Ovary (tissue), 3 donors: Measurements from ENCODE around the gene TPK1.

Experiments
- POLR2A ChIP-seq: fragments of 450-650 bp; IDR thresholded peaks from one replicate; pipeline ENCODE4 v1.6.1; 2017; ENCODE audit warnings: antibody characterized with exemption, mild to moderate bottlenecking, moderate library complexity
- TF ChIP-seq, protein P1 (sequence below), 3 donors: fragments of 450-650 bp in 2 of 3; fragments of 200-600 bp in 1 of 3; IDR thresholded peaks; one replicate each; pipeline versions ENCODE4 v1.5.1 to v1.8.0; 2016 to 2022; ENCODE audit warnings: antibody characterized with exemption in 3 of 3, mild to moderate bottlenecking in 1 of 3
- donor health status: DM: no; HTN: no; CAD: no.

DNA sequence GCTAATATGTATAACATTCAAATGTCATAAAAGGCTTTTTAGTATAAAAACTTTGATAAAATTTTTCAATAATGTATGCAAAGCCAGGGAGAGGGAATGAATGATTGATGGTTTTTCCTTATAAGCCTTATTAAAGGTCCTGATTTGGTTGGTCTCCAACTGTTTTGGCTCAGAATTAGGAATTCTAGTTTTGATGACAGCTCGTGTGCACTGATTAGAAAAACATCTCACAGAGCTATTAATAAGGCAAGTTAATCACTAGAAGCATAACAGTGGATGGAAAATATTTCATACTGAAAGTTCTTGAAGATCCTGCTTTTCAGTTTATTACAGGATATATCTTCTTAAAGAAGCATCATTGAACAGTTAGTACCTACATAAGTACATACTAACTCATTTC is 317.5 kb downstream of the TPK1 start:
- TF ChIP-seq POLR2A = no peak
- TF ChIP-seq, protein P1, sequence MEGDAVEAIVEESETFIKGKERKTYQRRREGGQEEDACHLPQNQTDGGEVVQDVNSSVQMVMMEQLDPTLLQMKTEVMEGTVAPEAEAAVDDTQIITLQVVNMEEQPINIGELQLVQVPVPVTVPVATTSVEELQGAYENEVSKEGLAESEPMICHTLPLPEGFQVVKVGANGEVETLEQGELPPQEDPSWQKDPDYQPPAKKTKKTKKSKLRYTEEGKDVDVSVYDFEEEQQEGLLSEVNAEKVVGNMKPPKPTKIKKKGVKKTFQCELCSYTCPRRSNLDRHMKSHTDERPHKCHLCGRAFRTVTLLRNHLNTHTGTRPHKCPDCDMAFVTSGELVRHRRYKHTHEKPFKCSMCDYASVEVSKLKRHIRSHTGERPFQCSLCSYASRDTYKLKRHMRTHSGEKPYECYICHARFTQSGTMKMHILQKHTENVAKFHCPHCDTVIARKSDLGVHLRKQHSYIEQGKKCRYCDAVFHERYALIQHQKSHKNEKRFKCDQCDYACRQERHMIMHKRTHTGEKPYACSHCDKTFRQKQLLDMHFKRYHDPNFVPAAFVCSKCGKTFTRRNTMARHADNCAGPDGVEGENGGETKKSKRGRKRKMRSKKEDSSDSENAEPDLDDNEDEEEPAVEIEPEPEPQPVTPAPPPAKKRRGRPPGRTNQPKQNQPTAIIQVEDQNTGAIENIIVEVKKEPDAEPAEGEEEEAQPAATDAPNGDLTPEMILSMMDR (IDR thresholded peaks at IDR 0.05) = no peak
